Frontal cortex (tissue), 4 donors: ENCODE results near the gene ATXN2L. TPM values are rescaled to one million over a fixed set of nuclear protein-coding genes. Genes with fewer than 3 reads are reported as not detected.

Source experiments
- DNase-seq, 2 donors: peaks; one replicate each; pipeline ENCODE4 v3.0.0; 2012; ENCODE audit warnings: low spot score in 2 of 2
- FAIRE-seq: peaks from 2 replicates; lab custom pipeline; 2012; peaks lifted over from hg19 to GRCh38; lab: Jason Lieb, UNC
- small RNA-seq: library from RNA; depleted of rRNA; stranded (forward); fragments of <200 nt; gene quantifications from one replicate; pipeline ENCODE3, GENCODE V24; 2014
- total RNA-seq: library from RNA; depleted of rRNA; stranded (reverse); fragments of >200 nt; gene quantifications from one replicate; pipeline ENCODE4 v1.2.3, GENCODE V29; 2014
- donor health status: control.
- donor health status: control.
- donor health status: control.

The ATXN2L gene
- total RNA-seq, 1 donor from 2014 or later: 18.3 TPM

DNA sequence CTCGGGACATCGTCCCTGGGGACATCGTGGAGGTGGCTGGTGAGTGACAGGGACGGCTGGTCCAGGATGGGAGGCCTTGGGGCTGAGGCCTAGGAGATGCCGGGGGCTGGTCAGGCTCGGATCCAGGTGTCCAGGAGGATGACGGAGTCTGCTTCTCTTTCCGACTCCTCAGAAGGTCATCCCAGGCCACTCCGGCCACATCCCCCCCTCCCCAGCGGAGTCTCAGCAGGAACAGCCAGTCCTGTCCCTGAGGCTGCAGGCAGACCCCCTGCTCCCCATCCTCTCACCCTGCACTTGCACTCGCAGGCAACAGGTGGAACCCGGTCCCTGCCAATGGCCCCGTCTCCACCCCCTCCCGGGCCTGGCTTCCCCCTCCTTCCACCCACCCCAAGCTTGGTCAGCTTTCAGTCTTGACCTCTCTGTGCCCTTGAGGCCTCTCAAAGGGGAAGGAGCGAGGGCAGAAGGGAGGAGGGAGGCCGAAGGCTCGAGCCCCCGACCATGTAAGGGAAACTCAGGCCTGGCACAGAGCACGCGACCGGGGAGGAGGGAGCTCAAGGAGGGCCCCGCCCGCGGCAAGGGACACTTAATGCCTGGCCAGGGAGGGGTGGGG, 59.9 kb downstream of the ATXN2L start:
- DNase-seq: no peak
- no peak for FAIRE-seq

GRCh38 chr16:28883221-28883996, 60.6 kb downstream of the ATXN2L start:
- DNase-seq (no peak), FAIRE-seq (no peak)

- no peak for DNase-seq
- no peak for FAIRE-seq
These were observed 61.2 kb downstream of the ATXN2L start for GRCh38 chr16:28884045-28884444.

Small RNA genes lying within 50 kb of the gene (small RNA-seq; reads per million reads assigned to genes)
- not detected for gene RF00416

Other genes with a start within 250 kb of the ATXN2L start
- 0.41 TPM for gene SULT1A2, start 225.9 kb upstream of the ATXN2L start, total RNA-seq
- 5.7 TPM for gene SULT1A1, start 213.0 kb upstream of the ATXN2L start, total RNA-seq
- not detected for gene NPIPB8, start 184.9 kb upstream of the ATXN2L start, total RNA-seq
- gene EIF3C, start 111.5 kb upstream of the ATXN2L start, total RNA-seq: 207 TPM
- gene NPIPB9, start 71.2 kb upstream of the ATXN2L start, total RNA-seq: 2.4 TPM
- 64.4 TPM for gene TUFM, start 23.3 kb downstream of the ATXN2L start, total RNA-seq
- gene SH2B1, start 40.8 kb downstream of the ATXN2L start, total RNA-seq: 10.6 TPM
- gene ATP2A1, start 55.5 kb downstream of the ATXN2L start, total RNA-seq: not detected
- gene RABEP2, start 102.2 kb downstream of the ATXN2L start, total RNA-seq: 12.2 TPM
- gene CD19, start 109.0 kb downstream of the ATXN2L start, total RNA-seq: under 0.01 TPM
- gene NFATC2IP, start 127.9 kb downstream of the ATXN2L start, total RNA-seq: 17.9 TPM
- gene SPNS1, start 151.8 kb downstream of the ATXN2L start, total RNA-seq: 22.4 TPM
- 0.41 TPM for gene LAT, start 162.1 kb downstream of the ATXN2L start, total RNA-seq